Measurements from ENCODE around the gene SMARCA2. TPM values are rescaled to one million over a fixed set of nuclear protein-coding genes. Genes with fewer than 3 reads are reported as not detected.

SMARCA2 gene
- total and polyA plus RNA-seq, 2 donors (not counting 1 experiment from before 2014, with no cell fraction given) = 75.3 to 250 TPM

- WGBS (ENCODE audit: insufficient coverage) = 92% methylated on average over 4 of the region's 6 CpGs
- no peak overlapping the region for H3K27ac Mint-ChIP-seq
- POLR2A ChIA-PET = no interaction called here
Measured at GRCh38 chr9:2083479-2083878, 68.3 kb downstream of the SMARCA2 start.

GRCh38 chr9:2085716-2086115 is 70.6 kb downstream of the SMARCA2 start:
- no peak for TF ChIP-seq EZH2 (IDR thresholded peaks at IDR 0.05; ENCODE audit: borderline replicate concordance, insufficient read depth, low read depth, low read length, poor library complexity, severe bottlenecking)
- Histone ChIP-seq H3K79me2 (ENCODE audit: control insufficient read depth, insufficient read depth, low read length) (no peaks in the 10 kb centered on the region), H3K4me1 (ENCODE audit: control insufficient read depth in 2 of 2, insufficient read depth in 2 of 2, low read length in 2 of 2) (no peaks in the 10 kb centered on the region), H2AFZ (ENCODE audit: insufficient read depth, low read depth, low read length, poor library complexity, severe bottlenecking) (no peak overlapping the region), H3K27me3 (replicated peaks in 1 of 4; ENCODE audit: control extremely low read depth in 1 of 4, control insufficient read depth in 3 of 4, insufficient read depth in 4 of 4, low read length in 3 of 4) (no peaks in the 10 kb centered on the region), H4K20me1 (ENCODE audit: control insufficient read depth, insufficient read depth, low read length, poor library complexity, severe bottlenecking) (no peaks in the 10 kb centered on the region), H3K4me2 (replicated peaks; ENCODE audit: low read depth, low read length, poor library complexity, severe bottlenecking) (no peak overlapping the region), H3K27ac (ENCODE audit: low read length in 2 of 2) (no peak overlapping the region), H3K9me3 (ENCODE audit: control extremely low read depth in 1 of 3, control insufficient read depth in 2 of 3, insufficient read depth in 1 of 3, low read length in 2 of 3) (no peaks in the 10 kb centered on the region), H3K9ac (ENCODE audit: low read length) (no peak overlapping the region), H3K36me3 (replicated peaks in 1 of 2; ENCODE audit: control extremely low read depth in 1 of 2, control insufficient read depth in 1 of 2, extremely low read depth in 1 of 2, insufficient read depth in 2 of 2, low read length in 1 of 2) (peaks cover 9 to 90% of the 10 kb centered on the region in 2 experiments), H3K4me3 (ENCODE audit: control extremely low read depth in 1 of 5, extremely low read depth in 1 of 5, insufficient read depth in 1 of 5, low read depth in 2 of 5, low read length in 4 of 5) (no peak overlapping the region)
- ATAC-seq (ENCODE audit: low read depth) = no peak
- ChIA-PET POLR2A (no interaction called here), CTCF (interaction anchor here (1.1 to 2.9 kb wide), 5 partner anchors 8 to 144 kb away, joined by 4 to 12 read pairs (median 7); no protein-coding TSS in a partner anchor)
- Mint-ChIP-seq H3K27ac (no peak overlapping the region), H3K4me3 (no peak overlapping the region), H3K9me3 (ENCODE audit: insufficient read depth) (no peaks in the 10 kb centered on the region), H3K4me1 (no peaks in the 10 kb centered on the region), H3K27me3 (no peaks in the 10 kb centered on the region)
- intact Hi-C loops (cut with micrococcal nuclease) = loop anchor here (5.0 to 10.0 kb wide), 3 partner anchors 141 to 1193 kb away; no protein-coding TSS in a partner anchor
- 92% methylated on average over 5 of the region's 6 CpGs for WGBS (ENCODE audit: insufficient coverage)
- no peak for DNase-seq

More at GRCh38 chr9:2083479-2083878, 68.3 kb downstream of the SMARCA2 start:
- Histone ChIP-seq H3K27me3 (replicated peaks in 1 of 4; ENCODE audit: control extremely low read depth in 1 of 4, control insufficient read depth in 3 of 4, insufficient read depth in 4 of 4, low read length in 3 of 4) (no peaks in the 10 kb centered on the region), H4K20me1 (ENCODE audit: control insufficient read depth, insufficient read depth, low read length, poor library complexity, severe bottlenecking) (no peaks in the 10 kb centered on the region), H3K27ac (ENCODE audit: low read length in 2 of 2) (no peak overlapping the region), H2AFZ (ENCODE audit: insufficient read depth, low read depth, low read length, poor library complexity, severe bottlenecking) (no peak overlapping the region), H3K9me3 (ENCODE audit: control extremely low read depth in 1 of 3, control insufficient read depth in 2 of 3, insufficient read depth in 1 of 3, low read length in 2 of 3) (no peaks in the 10 kb centered on the region), H3K4me3 (ENCODE audit: control extremely low read depth in 1 of 5, extremely low read depth in 1 of 5, insufficient read depth in 1 of 5, low read depth in 2 of 5, low read length in 4 of 5) (no peak overlapping the region), H3K36me3 (replicated peaks in 1 of 2; ENCODE audit: control extremely low read depth in 1 of 2, control insufficient read depth in 1 of 2, extremely low read depth in 1 of 2, insufficient read depth in 2 of 2, low read length in 1 of 2) (peaks cover 14 to 92% of the 10 kb centered on the region in 2 experiments), H3K4me2 (replicated peaks; ENCODE audit: low read depth, low read length, poor library complexity, severe bottlenecking) (no peak overlapping the region), H3K79me2 (ENCODE audit: control insufficient read depth, insufficient read depth, low read length) (no peaks in the 10 kb centered on the region), H3K4me1 (ENCODE audit: control insufficient read depth in 2 of 2, insufficient read depth in 2 of 2, low read length in 2 of 2) (no peaks in the 10 kb centered on the region), H3K9ac (ENCODE audit: low read length) (no peak overlapping the region)
- Mint-ChIP-seq H3K4me1 (no peaks in the 10 kb centered on the region), H3K9me3 (ENCODE audit: insufficient read depth) (no peaks in the 10 kb centered on the region), H3K27me3 (no peaks in the 10 kb centered on the region), H3K4me3 (no peak overlapping the region)
- DNase-seq = no peak
- no peak for ATAC-seq (ENCODE audit: low read depth)
- CTCF ChIA-PET = no interaction called here
- TF ChIP-seq CTCF (IDR thresholded peaks at IDR 0.05) (no peak), EZH2 (IDR thresholded peaks at IDR 0.05; ENCODE audit: borderline replicate concordance, insufficient read depth, low read depth, low read length, poor library complexity, severe bottlenecking) (no peak)
- intact Hi-C loops (cut with micrococcal nuclease) = loop anchor here (10.0 kb wide), 1 partner anchor 139 kb away; no protein-coding TSS in a partner anchor
